ENCODE data around the gene ALDH1A2.

GRCh38 chr15:58081456-58081855, 15.9 kb upstream of the ALDH1A2 start:
- TF ChIP-seq CTCF (optimal IDR thresholded peaks at IDR 0.05 in 1 of 3, IDR thresholded peaks at IDR 0.05 in 1 of 3, conservative IDR thresholded peaks at IDR 0.05 in 1 of 3; ENCODE audit: extremely low read depth in 1 of 3, insufficient read depth in 2 of 3, low read length in 3 of 3) (no peak), EZH2 (IDR thresholded peaks at IDR 0.05; ENCODE audit: low read length) (no peak)

Measured in keratinocyte (primary cell).